ENCODE data around the gene POMT1. TPM values are rescaled to one million over a fixed set of nuclear protein-coding genes. Genes with fewer than 3 reads are reported as not detected.
"Not testable (repeated sequence)": the region's sequence is repeated elsewhere in the genome, so short reads cannot be mapped to it uniquely, and the experiment has no call there.

Gene POMT1, protein sequence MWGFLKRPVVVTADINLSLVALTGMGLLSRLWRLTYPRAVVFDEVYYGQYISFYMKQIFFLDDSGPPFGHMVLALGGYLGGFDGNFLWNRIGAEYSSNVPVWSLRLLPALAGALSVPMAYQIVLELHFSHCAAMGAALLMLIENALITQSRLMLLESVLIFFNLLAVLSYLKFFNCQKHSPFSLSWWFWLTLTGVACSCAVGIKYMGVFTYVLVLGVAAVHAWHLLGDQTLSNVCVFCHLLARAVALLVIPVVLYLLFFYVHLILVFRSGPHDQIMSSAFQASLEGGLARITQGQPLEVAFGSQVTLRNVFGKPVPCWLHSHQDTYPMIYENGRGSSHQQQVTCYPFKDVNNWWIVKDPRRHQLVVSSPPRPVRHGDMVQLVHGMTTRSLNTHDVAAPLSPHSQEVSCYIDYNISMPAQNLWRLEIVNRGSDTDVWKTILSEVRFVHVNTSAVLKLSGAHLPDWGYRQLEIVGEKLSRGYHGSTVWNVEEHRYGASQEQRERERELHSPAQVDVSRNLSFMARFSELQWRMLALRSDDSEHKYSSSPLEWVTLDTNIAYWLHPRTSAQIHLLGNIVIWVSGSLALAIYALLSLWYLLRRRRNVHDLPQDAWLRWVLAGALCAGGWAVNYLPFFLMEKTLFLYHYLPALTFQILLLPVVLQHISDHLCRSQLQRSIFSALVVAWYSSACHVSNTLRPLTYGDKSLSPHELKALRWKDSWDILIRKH
- 57.6 TPM for total RNA-seq (ENCODE audit: unreplicated experiment)
- long read RNA-seq, transcript POMT1-201 (19 exons, 2,912 nt), result major isoform, 11 of 32 reads
- long read RNA-seq, transcript POMT1-204 (20 exons, 3,038 nt), result minor isoform, 8 of 32 reads
- long read RNA-seq, partial matches to known transcripts, result 3 of 32 reads
- long read RNA-seq, other reads (novel, unspliced or antisense), result 7 of 32 reads

DNA sequence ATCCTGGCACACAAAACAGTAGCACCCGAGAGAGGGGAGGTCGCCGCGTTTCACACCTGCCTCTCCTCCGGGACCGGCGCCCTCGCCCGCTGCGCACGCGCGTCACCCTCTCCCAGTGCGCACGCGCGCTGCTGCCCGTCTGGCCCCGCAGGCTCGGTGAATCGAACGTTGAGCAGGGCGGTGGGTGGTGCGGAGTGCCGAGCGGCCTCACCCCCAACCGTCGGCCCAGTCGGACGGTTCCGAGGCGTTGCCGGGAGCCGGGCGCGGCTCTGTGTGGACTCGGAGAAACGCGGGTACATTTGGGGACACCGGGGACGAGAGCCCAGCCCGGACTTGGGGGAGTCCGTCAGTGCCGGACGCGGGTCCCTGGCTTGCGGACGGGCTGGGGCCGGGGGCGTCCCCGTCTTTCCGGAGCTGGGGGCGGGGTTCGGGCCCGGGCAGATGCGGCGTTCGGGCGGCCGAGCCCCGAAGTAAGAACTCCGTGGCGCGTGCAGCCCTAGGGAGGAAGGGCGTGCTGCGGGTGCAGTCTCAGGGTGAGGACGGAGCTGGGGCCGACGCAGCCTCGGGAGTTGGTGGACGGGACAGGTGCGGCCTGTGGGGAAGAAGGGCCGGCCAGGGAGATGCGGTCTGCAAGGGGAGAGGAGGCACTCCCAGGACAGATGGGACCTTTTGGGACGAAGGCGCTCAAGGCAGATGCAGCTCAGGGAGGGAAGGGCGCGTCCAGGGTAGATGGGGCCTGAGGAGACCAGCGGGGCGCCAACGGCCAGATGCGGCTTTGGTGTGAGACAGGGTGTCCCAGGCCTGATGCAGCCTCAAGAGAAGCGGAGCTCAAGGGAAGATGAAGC is at the start of gene POMT1:
POMT1 (plus strand) TSS at position 138 of the 845 bp plus-strand sequence. CDS start 1,301 bp downstream, outside the sequence.
- peak; percentile 90 for DNase-seq (ENCODE audit: low spot score)
- Mint-ChIP-seq H3K4me3 (ENCODE audit: unreplicated experiment) (peak within 1 kb of the TSS; percentile 95), H3K4me1 (ENCODE audit: unreplicated experiment) (peaks cover 36% of the 10 kb centered on the region), H3K9me3 (ENCODE audit: unreplicated experiment) (no peaks in the 10 kb centered on the region), H3K27ac (ENCODE audit: unreplicated experiment) (no peak within 1 kb of the TSS), H3K36me3 (ENCODE audit: low read depth, unreplicated experiment) (peaks cover 29% of the 10 kb centered on the region), H3K27me3 (ENCODE audit: unreplicated experiment) (peaks cover 10% of the 10 kb centered on the region)
- TF ChIP-seq, protein P1, sequence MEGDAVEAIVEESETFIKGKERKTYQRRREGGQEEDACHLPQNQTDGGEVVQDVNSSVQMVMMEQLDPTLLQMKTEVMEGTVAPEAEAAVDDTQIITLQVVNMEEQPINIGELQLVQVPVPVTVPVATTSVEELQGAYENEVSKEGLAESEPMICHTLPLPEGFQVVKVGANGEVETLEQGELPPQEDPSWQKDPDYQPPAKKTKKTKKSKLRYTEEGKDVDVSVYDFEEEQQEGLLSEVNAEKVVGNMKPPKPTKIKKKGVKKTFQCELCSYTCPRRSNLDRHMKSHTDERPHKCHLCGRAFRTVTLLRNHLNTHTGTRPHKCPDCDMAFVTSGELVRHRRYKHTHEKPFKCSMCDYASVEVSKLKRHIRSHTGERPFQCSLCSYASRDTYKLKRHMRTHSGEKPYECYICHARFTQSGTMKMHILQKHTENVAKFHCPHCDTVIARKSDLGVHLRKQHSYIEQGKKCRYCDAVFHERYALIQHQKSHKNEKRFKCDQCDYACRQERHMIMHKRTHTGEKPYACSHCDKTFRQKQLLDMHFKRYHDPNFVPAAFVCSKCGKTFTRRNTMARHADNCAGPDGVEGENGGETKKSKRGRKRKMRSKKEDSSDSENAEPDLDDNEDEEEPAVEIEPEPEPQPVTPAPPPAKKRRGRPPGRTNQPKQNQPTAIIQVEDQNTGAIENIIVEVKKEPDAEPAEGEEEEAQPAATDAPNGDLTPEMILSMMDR (IDR thresholded peaks at IDR 0.05; ENCODE audit: unreplicated experiment), result no peak

DNA sequence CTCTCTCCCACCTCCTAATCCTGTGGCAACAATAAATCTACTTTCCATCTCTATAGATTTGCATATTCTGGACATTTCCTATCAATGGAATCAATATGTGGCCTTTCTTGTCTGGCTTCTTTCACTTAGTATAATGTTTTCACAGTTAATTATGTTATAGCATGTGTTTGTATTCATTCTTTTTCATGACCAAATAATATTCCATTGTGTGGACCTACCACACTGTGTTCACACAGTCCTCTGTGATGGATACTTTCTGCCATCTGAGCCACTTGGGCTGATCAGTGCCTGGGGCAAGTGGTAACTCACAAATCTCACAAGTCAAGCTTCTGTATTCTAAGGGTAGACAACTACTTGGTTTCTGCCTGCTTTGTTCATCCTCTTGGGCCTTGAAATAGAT is 48.7 kb upstream of the POMT1 start:
- no peak overlapping the region for H3K27ac Mint-ChIP-seq (ENCODE audit: unreplicated experiment)
- peaks cover 46% of the 10 kb centered on the region for H3K36me3 Mint-ChIP-seq (ENCODE audit: low read depth, unreplicated experiment)
- no peaks in the 10 kb centered on the region for H3K4me1 Mint-ChIP-seq (ENCODE audit: unreplicated experiment)
- no peak overlapping the region for H3K4me3 Mint-ChIP-seq (ENCODE audit: unreplicated experiment)
- peaks cover 6% of the 10 kb centered on the region for H3K27me3 Mint-ChIP-seq (ENCODE audit: unreplicated experiment)
- DNase-seq (ENCODE audit: low spot score), result no peak
- TF ChIP-seq, protein P1 (IDR thresholded peaks at IDR 0.05; ENCODE audit: unreplicated experiment), result no peak
- H3K9me3 Mint-ChIP-seq (ENCODE audit: unreplicated experiment), result no peaks in the 10 kb centered on the region

DNA sequence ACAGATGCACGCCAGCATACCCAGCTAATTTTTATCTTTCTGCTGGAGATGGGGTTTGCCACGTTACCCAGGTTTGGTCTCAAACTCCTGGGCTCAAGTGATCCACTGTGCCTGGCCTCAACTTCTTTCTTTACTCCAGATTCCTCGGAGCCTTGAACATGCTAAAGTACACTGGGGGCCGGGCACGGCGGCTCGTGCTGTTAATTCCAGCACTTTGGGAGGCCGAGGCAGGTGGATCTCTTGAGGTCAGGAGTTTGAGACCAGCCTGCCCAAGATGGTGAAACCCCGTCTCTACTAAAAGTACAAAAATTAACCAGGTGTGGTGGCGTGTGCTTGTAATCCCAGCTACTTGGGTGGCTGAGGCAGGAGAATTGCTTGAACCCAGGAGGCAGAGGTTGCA is 47.1 kb upstream of the POMT1 start:
- H3K36me3 Mint-ChIP-seq (ENCODE audit: low read depth, unreplicated experiment), result peaks cover 45% of the 10 kb centered on the region
- not testable (repeated sequence) for H3K4me3 Mint-ChIP-seq (ENCODE audit: unreplicated experiment); H3K4me1 Mint-ChIP-seq (ENCODE audit: unreplicated experiment)

DNA sequence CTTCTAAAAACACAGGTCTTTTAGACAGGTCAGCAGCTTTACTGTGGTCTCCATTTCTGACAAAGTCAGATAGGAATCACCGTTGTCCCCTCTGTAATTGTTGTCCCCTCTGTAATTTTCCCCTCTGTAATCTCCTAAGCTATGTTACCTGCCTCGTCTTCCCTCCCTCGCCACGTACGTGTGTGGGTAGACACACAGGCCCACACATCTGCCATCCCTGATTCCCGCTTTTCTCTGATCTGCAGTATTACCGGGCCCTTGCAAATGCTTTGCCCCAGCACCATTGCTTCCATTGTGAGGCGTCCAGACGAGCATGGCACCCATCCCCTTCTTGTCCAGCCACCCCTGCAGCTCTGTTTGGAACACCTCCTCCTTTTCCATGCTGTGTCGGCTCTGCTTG is 45.0 kb upstream of the POMT1 start:
- Mint-ChIP-seq H3K4me1 (ENCODE audit: unreplicated experiment) (peaks cover under 1% of the 10 kb centered on the region), H3K36me3 (ENCODE audit: low read depth, unreplicated experiment) (peaks cover 53% of the 10 kb centered on the region), H3K9me3 (ENCODE audit: unreplicated experiment) (no peaks in the 10 kb centered on the region), H3K27ac (ENCODE audit: unreplicated experiment) (peak overlapping the region; percentile 57), H3K27me3 (ENCODE audit: unreplicated experiment) (peaks cover 11% of the 10 kb centered on the region), H3K4me3 (ENCODE audit: unreplicated experiment) (peak overlapping the region; percentile 72)
- DNase-seq (ENCODE audit: low spot score), result no peak
- TF ChIP-seq, protein P1 (IDR thresholded peaks at IDR 0.05; ENCODE audit: unreplicated experiment), result no peak

More for the DNA sequence above, 47.1 kb upstream of the POMT1 start:
- not testable (repeated sequence) for DNase-seq (ENCODE audit: low spot score); H3K9me3 Mint-ChIP-seq (ENCODE audit: unreplicated experiment); H3K27ac Mint-ChIP-seq (ENCODE audit: unreplicated experiment)
- peaks cover 11% of the 10 kb centered on the region for H3K27me3 Mint-ChIP-seq (ENCODE audit: unreplicated experiment)

DNA sequence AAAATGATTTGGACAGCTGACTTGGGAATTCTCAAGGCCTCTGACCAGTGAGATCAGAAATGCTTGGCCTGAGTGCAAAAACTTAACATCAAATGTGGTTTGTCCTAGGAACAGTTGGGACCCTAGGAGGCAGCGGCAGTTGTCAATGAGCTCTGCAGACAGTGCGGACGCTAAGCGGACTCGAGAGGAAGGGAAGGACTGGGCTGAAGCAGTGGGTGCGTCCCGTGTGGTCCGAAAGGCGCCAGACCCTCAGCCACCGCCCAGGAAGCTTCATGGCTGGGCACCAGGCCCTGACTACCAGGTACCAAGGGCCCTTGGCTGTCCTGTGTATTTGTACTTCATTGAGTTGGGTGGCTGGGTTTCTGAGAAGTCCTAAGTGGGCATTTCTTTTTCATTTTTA is 43.7 kb upstream of the POMT1 start:
- peaks cover 60% of the 10 kb centered on the region for H3K36me3 Mint-ChIP-seq (ENCODE audit: low read depth, unreplicated experiment)
- H3K27me3 Mint-ChIP-seq (ENCODE audit: unreplicated experiment), result peaks cover 11% of the 10 kb centered on the region
- TF ChIP-seq, protein P1 (IDR thresholded peaks at IDR 0.05; ENCODE audit: unreplicated experiment), result no peak
- DNase-seq (ENCODE audit: low spot score), result no peak
- H3K9me3 Mint-ChIP-seq (ENCODE audit: unreplicated experiment), result no peaks in the 10 kb centered on the region
- peak overlapping the region; percentile 5 for H3K27ac Mint-ChIP-seq (ENCODE audit: unreplicated experiment)
- H3K4me3 Mint-ChIP-seq (ENCODE audit: unreplicated experiment), result peak overlapping the region; percentile 39
- peaks cover 8% of the 10 kb centered on the region for H3K4me1 Mint-ChIP-seq (ENCODE audit: unreplicated experiment)
